Mesenchymal stem cell (in vitro differentiated cells and primary cell): Measurements from ENCODE around the gene BICD2.
A peak's percentile ranks its signal among the peaks of the same experiment; 100 is the strongest.

Source experiments
- DNase-seq: peaks from one replicate; pipeline ENCODE4 v3.0.0-alpha.2; 2013
- H2AFZ ChIP-seq: one replicate; pipeline ENCODE4 v1.6.1; 2013; ENCODE audit warnings: low read depth, mild to moderate bottlenecking, control low read depth, inconsistent platforms, low read length, moderate library complexity
- H2AK5ac ChIP-seq: 2 replicates; pipeline ENCODE4 v1.6.1; 2013; ENCODE audit warnings: low read length, moderate library complexity, mild to moderate bottlenecking, inconsistent platforms; ENCODE audit not compliant: severe bottlenecking
- H2BK120ac ChIP-seq: one replicate; pipeline ENCODE4 v1.6.1; 2013; ENCODE audit warnings: low read depth, mild to moderate bottlenecking, inconsistent platforms, low read length, moderate library complexity
- H2BK12ac ChIP-seq, 2 experiments: one replicate each; pipeline ENCODE4 v1.6.1; 2013; ENCODE audit warnings: inconsistent platforms in 2 of 2, low read length in 2 of 2, mild to moderate bottlenecking in 2 of 2, moderate library complexity in 2 of 2, control low read depth in 1 of 2
- H2BK15ac ChIP-seq: one replicate; pipeline ENCODE4 v1.6.1; 2013; ENCODE audit warnings: mild to moderate bottlenecking, low read depth, inconsistent platforms; ENCODE audit not compliant: poor library complexity, severe bottlenecking
- H2BK5ac ChIP-seq: 2 replicates; pipeline ENCODE4 v1.6.1; 2013; ENCODE audit warnings: low read depth, mild to moderate bottlenecking, low read length, control low read depth, inconsistent platforms; ENCODE audit not compliant: poor library complexity, severe bottlenecking
- H3K14ac ChIP-seq, 2 experiments: one replicate each; pipeline ENCODE4 v1.6.1; 2013; ENCODE audit warnings: inconsistent platforms in 2 of 2, low read length in 2 of 2, control low read depth in 1 of 2, mild to moderate bottlenecking in 1 of 2, moderate library complexity in 1 of 2
- H3K18ac ChIP-seq, 2 experiments: one replicate each; pipeline ENCODE4 v1.6.1; 2013; ENCODE audit warnings: inconsistent platforms in 2 of 2, low read length in 2 of 2, control low read depth in 1 of 2, low read depth in 1 of 2, mild to moderate bottlenecking in 1 of 2
- H3K23ac ChIP-seq, 2 experiments: one replicate each; pipeline ENCODE4 v1.6.1; 2013; ENCODE audit warnings: inconsistent platforms in 2 of 2, low read length in 2 of 2, mild to moderate bottlenecking in 2 of 2, moderate library complexity in 2 of 2, control low read depth in 1 of 2
- H3K27ac ChIP-seq: 2 replicates; pipeline ENCODE4 v1.5.1; 2013; ENCODE audit warnings: mild to moderate bottlenecking, moderate library complexity, low read length, control low read depth, inconsistent platforms; ENCODE audit not compliant: poor library complexity, severe bottlenecking
- H3K27me3 ChIP-seq, 2 experiments: 2 replicates each; pipeline versions ENCODE4 v1.6.1 to v1.7.0; 2013; ENCODE audit warnings: low read length in 2 of 2, mild to moderate bottlenecking in 2 of 2, moderate library complexity in 2 of 2, control low read depth in 1 of 2, inconsistent platforms in 1 of 2; ENCODE audit not compliant: control insufficient read depth in 1 of 2, insufficient read depth in 1 of 2
- H3K36me3 ChIP-seq, 2 experiments: 2 replicates each; pipeline versions ENCODE4 v1.6.1 to v1.7.0; 2013; ENCODE audit warnings: low read length in 2 of 2, control low read depth in 1 of 2, inconsistent platforms in 1 of 2, low read depth in 1 of 2, mild to moderate bottlenecking in 1 of 2; ENCODE audit not compliant: insufficient read depth in 2 of 2, control insufficient read depth in 1 of 2
- H3K4ac ChIP-seq, 2 experiments: one replicate each; pipeline ENCODE4 v1.6.1; 2013; ENCODE audit warnings: inconsistent platforms in 2 of 2, low read length in 2 of 2, mild to moderate bottlenecking in 2 of 2, moderate library complexity in 2 of 2, control low read depth in 1 of 2, low read depth in 1 of 2
- H3K4me1 ChIP-seq: 2 replicates; pipeline ENCODE4 v1.6.1; 2013; ENCODE audit warnings: low read depth, low read length, control low read depth; ENCODE audit not compliant: control insufficient read depth, insufficient read depth
- H3K4me2 ChIP-seq: 2 replicates; pipeline ENCODE4 v1.6.1; 2013; ENCODE audit warnings: low read length, mild to moderate bottlenecking, inconsistent platforms; ENCODE audit not compliant: poor library complexity, severe bottlenecking
- H3K4me3 ChIP-seq, 2 experiments: 2 replicates each; pipeline versions ENCODE4 v1.5.1 to v1.7.0; 2013; ENCODE audit warnings: low read length in 2 of 2, mild to moderate bottlenecking in 2 of 2, control low read depth in 1 of 2, low read depth in 1 of 2; ENCODE audit not compliant: insufficient read depth in 1 of 2
- H3K79me1 ChIP-seq: replicated peaks from 2 replicates; pipeline ENCODE4 v1.6.1; 2013; ENCODE audit warnings: mild to moderate bottlenecking, control low read depth, low read length, inconsistent platforms; ENCODE audit not compliant: poor library complexity, severe bottlenecking
- H3K9ac ChIP-seq: 2 replicates; pipeline ENCODE4 v1.7.0; 2013; ENCODE audit warnings: mild to moderate bottlenecking, low read length, moderate library complexity
- H3K9me3 ChIP-seq: 2 replicates; pipeline ENCODE4 v1.7.0; 2013; ENCODE audit warnings: mild to moderate bottlenecking, low read length; ENCODE audit not compliant: control insufficient read depth
- H4K8ac ChIP-seq: one replicate; pipeline ENCODE4 v1.6.1; 2013; ENCODE audit warnings: inconsistent platforms, mild to moderate bottlenecking, low read length, moderate library complexity
- H4K91ac ChIP-seq: one replicate; pipeline ENCODE4 v1.6.1; 2013; ENCODE audit warnings: mild to moderate bottlenecking, low read length, inconsistent platforms
- WGBS: methylation state at CpG from one replicate; pipeline ENCODE4 v1.1.7; 2013; ENCODE audit warnings: mixed read lengths; 5-methylcytosine and 5-hydroxymethylcytosine counted together

BICD2 gene

DNA sequence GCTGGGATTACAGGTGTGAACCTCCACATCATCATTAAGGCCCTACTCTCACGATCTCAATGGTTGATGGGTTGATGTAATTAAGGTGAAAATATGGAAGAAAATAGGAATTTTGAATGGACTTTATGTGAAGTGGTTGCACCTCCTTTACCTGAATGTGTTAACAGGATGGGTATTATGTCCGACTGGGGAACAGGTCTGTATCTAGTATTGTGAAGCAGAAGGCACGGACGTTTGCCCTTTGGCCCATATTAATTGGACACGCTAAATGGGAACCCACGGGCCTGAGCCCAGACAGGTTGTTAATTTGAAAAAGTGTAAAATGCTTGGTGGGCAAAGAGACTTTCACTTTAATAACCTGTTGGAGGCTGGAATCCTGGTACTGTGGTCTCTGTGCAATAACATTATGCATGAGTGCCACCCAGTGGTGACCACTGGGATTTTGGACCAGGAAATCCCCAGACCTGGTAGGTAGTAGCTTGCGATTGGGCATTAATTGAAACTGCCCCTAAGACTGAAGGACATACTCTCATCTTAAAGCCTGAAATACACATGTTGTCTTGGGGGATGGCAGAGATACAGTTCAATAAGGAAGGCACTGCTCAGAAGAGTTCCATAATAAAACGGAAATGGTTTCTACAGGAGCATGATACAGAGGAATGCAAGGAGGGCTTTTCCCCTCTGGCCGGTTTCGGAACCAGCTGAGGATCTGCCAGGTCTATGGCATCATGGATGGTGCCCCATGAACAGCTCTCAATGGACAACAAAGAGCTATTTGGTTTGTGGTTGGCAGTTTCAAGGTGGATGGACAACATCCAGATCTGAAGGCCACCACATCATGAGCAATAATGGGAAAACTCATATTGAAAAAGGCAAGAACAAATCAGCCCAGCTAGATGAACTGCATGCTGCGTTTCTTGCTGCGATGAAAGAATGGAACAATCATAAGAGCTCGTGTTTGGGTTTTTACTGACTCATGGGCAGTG lies 26.2 kb upstream of the BICD2 start:
- peak; percentile 82 for DNase-seq
- H3K79me1 ChIP-seq = no peaks in the 10 kb centered on the region
- H3K14ac ChIP-seq = no peak overlapping the region
- H2BK12ac ChIP-seq = no peak overlapping the region
- H4K91ac ChIP-seq = no peak overlapping the region
- H3K9ac ChIP-seq = peak overlapping the region; percentile 43
- no peak overlapping the region for H2BK15ac ChIP-seq
- no peaks in the 10 kb centered on the region for H3K4me1 ChIP-seq
- H3K4me3 ChIP-seq = no peak overlapping the region
- H3K27me3 ChIP-seq = peaks cover 29 to 33% of the 10 kb centered on the region in 2 experiments
- no peak overlapping the region for H2AK5ac ChIP-seq
- H4K8ac ChIP-seq = no peak overlapping the region
- H3K4me2 ChIP-seq = no peak overlapping the region
- no peak overlapping the region for H2BK5ac ChIP-seq
- no peak overlapping the region for H2BK120ac ChIP-seq
- H3K9me3 ChIP-seq = no peaks in the 10 kb centered on the region
- 62% methylated on average over 12 of the region's 13 CpGs for WGBS
- H3K27ac ChIP-seq = no peak overlapping the region
- H3K36me3 ChIP-seq = no peaks in the 10 kb centered on the region
- H3K18ac ChIP-seq = no peak overlapping the region
- H3K23ac ChIP-seq = no peak overlapping the region
- H3K4ac ChIP-seq = no peak overlapping the region
- no peak overlapping the region for H2AFZ ChIP-seq

- Histone ChIP-seq H3K79me1 (no peaks in the 10 kb centered on the region), H3K36me3 (no peaks in the 10 kb centered on the region)
Measured at GRCh38 chr9:92786298-92786697, 21.7 kb upstream of the BICD2 start.

GRCh38 chr9:92781899-92782298 lies 17.3 kb upstream of the BICD2 start:
- no peak overlapping the region for H3K4me3 ChIP-seq
- no peak overlapping the region for H3K4me2 ChIP-seq
- H3K23ac ChIP-seq = no peak overlapping the region
- DNase-seq = no peak
- no peak overlapping the region for H4K91ac ChIP-seq
- H3K14ac ChIP-seq = no peak overlapping the region
- H3K9ac ChIP-seq = no peak overlapping the region
- H2AK5ac ChIP-seq = no peak overlapping the region
- no peaks in the 10 kb centered on the region for H3K4me1 ChIP-seq
- H3K79me1 ChIP-seq = no peaks in the 10 kb centered on the region
- no peak overlapping the region for H2AFZ ChIP-seq
- H3K27ac ChIP-seq = no peak overlapping the region
- no peak overlapping the region for H3K4ac ChIP-seq
- no peak overlapping the region for H2BK12ac ChIP-seq
- WGBS = 97% methylated on average over 2 of the region's 2 CpGs
- H3K9me3 ChIP-seq = peaks cover 7% of the 10 kb centered on the region
- peaks cover 28 to 31% of the 10 kb centered on the region in 2 experiments for H3K27me3 ChIP-seq
- no peaks in the 10 kb centered on the region for H3K36me3 ChIP-seq
- no peak overlapping the region for H3K18ac ChIP-seq
- H4K8ac ChIP-seq = no peak overlapping the region
- H2BK15ac ChIP-seq = no peak overlapping the region
- H2BK120ac ChIP-seq = no peak overlapping the region
- H2BK5ac ChIP-seq = no peak overlapping the region

More at GRCh38 chr9:92786298-92786697, 21.7 kb upstream of the BICD2 start:
- Histone ChIP-seq H3K4ac (no peak overlapping the region), H3K14ac (no peak overlapping the region), H2AFZ (no peak overlapping the region), H2BK15ac (no peak overlapping the region), H4K8ac (no peak overlapping the region), H2AK5ac (no peak overlapping the region), H3K4me2 (no peak overlapping the region), H3K4me1 (no peaks in the 10 kb centered on the region), H3K9ac (no peak overlapping the region), H3K9me3 (no peaks in the 10 kb centered on the region), H3K18ac (no peak overlapping the region), H2BK12ac (no peak overlapping the region), H3K23ac (no peak overlapping the region), H2BK5ac (no peak overlapping the region), H3K27ac (no peak overlapping the region), H4K91ac (no peak overlapping the region), H2BK120ac (no peak overlapping the region), H3K4me3 (no peak overlapping the region), H3K27me3 (peaks cover 15 to 19% of the 10 kb centered on the region in 2 experiments)
- WGBS = no CpG with 5 or more reads among the region's 1 CpG
- DNase-seq = no peak

- Histone ChIP-seq H2BK15ac (no peak overlapping the region), H3K4me2 (no peak overlapping the region), H2BK12ac (no peak overlapping the region), H3K9ac (no peak overlapping the region), H3K4me1 (no peaks in the 10 kb centered on the region), H3K27me3 (peaks cover 26 to 27% of the 10 kb centered on the region in 2 experiments), H2BK120ac (no peak overlapping the region), H3K4me3 (no peak overlapping the region), H4K91ac (no peak overlapping the region), H3K79me1 (no peaks in the 10 kb centered on the region), H2AFZ (no peak overlapping the region), H3K27ac (no peak overlapping the region), H3K4ac (no peak overlapping the region), H3K9me3 (peaks cover 7% of the 10 kb centered on the region), H2BK5ac (no peak overlapping the region), H4K8ac (no peak overlapping the region), H3K18ac (no peak overlapping the region), H3K36me3 (no peaks in the 10 kb centered on the region), H3K23ac (no peak overlapping the region), H3K14ac (no peak overlapping the region), H2AK5ac (no peak overlapping the region)
- DNase-seq = no peak
Measured at GRCh38 chr9:92780206-92780605, 15.6 kb upstream of the BICD2 start.
